GM12864 (cell line): ENCODE results near the gene IMMT.

Experiments
- DNase-seq: peaks from one replicate; pipeline ENCODE4 v3.0.0-alpha.2; 2011; ENCODE audit warnings: low read depth
- H3K4me3 ChIP-seq: 2 replicates; pipeline ENCODE4 v1.5.1; 2011; ENCODE audit warnings: mild to moderate bottlenecking, low read depth, low read length, control low read depth
- CTCF ChIP-seq: IDR thresholded peaks from 2 replicates; pipeline ENCODE4 v1.5.1; 2011; ENCODE audit warnings: low read depth, mild to moderate bottlenecking, moderate library complexity, low read length, control low read depth, inconsistent platforms; ENCODE audit errors: missing control alignments

The IMMT gene

GRCh38 chr2:86158286-86158685 is 37.0 kb downstream of the IMMT start:
- no peak for DNase-seq
- no peak overlapping the region for H3K4me3 ChIP-seq
- no peak for TF ChIP-seq CTCF

- TF ChIP-seq CTCF, result no peak
- DNase-seq, result no peak
- no peak overlapping the region for H3K4me3 ChIP-seq
These were observed 38.2 kb downstream of the IMMT start for GRCh38 chr2:86157009-86157556.

- no peak for TF ChIP-seq CTCF
- no peak overlapping the region for H3K4me3 ChIP-seq
- no peak for DNase-seq
These were observed 44.8 kb downstream of the IMMT start for GRCh38 chr2:86150502-86150901.

- no peak overlapping the region for H3K4me3 ChIP-seq
- DNase-seq, result no peak
- no peak for TF ChIP-seq CTCF
These were observed 47.5 kb downstream of the IMMT start for GRCh38 chr2:86147793-86148192.

GRCh38 chr2:86143926-86144685 is 51.2 kb downstream of the IMMT start:
- TF ChIP-seq CTCF, result no peak
- H3K4me3 ChIP-seq, result no peak overlapping the region
- no peak for DNase-seq

GRCh38 chr2:86143307-86143706 is 52.0 kb downstream of the IMMT start:
- no peak overlapping the region for H3K4me3 ChIP-seq
- no peak for TF ChIP-seq CTCF
- no peak for DNase-seq
